ENCODE data around the gene NGEF.
"Not testable (repeated sequence)": the region's sequence is repeated elsewhere in the genome, so short reads cannot be mapped to it uniquely, and the experiment has no call there.

NGEF gene, protein sequence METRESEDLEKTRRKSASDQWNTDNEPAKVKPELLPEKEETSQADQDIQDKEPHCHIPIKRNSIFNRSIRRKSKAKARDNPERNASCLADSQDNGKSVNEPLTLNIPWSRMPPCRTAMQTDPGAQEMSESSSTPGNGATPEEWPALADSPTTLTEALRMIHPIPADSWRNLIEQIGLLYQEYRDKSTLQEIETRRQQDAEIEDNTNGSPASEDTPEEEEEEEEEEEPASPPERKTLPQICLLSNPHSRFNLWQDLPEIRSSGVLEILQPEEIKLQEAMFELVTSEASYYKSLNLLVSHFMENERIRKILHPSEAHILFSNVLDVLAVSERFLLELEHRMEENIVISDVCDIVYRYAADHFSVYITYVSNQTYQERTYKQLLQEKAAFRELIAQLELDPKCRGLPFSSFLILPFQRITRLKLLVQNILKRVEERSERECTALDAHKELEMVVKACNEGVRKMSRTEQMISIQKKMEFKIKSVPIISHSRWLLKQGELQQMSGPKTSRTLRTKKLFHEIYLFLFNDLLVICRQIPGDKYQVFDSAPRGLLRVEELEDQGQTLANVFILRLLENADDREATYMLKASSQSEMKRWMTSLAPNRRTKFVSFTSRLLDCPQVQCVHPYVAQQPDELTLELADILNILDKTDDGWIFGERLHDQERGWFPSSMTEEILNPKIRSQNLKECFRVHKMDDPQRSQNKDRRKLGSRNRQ

DNA sequence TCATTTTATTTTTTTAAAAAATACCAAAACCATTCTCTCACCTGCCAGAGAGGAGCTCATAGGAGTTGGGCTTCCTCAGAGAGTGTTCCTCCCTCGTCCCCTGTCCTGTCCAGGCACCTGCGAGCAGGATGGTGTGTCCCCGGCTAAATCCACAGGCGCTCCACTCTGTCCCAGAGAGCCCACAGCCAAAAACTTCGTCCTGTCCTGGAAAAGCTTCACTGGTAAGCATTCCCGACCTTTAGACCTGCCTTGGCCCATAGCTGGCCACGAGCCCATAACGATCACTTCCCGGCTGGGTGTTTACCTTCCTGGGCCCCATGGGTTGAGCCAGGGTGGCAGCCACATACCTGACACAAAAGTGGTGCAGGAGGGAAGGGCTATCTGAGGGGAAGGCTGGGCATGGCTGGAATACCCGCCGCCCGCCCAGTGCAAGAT is at the start of gene NGEF:
Gene NGEF, minus strand, starts transcription at position 230 of the 435 bp plus-strand sequence. CDS start 38,366 bp downstream, outside the sequence.
- no peak for DNase-seq (ENCODE audit: low read depth, low spot score)
- no peak within 1 kb of the TSS for H3K27ac ChIP-seq

- no peak overlapping the region for H3K27ac ChIP-seq
- no peak for DNase-seq (ENCODE audit: low read depth, low spot score)
Observed at GRCh38 chr2:233062451-233062850, 49.4 kb upstream of the NGEF start.

- no peak overlapping the region for H3K27ac ChIP-seq
- DNase-seq (ENCODE audit: low read depth, low spot score): no peak
Observed at GRCh38 chr2:233061591-233062450, 48.8 kb upstream of the NGEF start.

DNA sequence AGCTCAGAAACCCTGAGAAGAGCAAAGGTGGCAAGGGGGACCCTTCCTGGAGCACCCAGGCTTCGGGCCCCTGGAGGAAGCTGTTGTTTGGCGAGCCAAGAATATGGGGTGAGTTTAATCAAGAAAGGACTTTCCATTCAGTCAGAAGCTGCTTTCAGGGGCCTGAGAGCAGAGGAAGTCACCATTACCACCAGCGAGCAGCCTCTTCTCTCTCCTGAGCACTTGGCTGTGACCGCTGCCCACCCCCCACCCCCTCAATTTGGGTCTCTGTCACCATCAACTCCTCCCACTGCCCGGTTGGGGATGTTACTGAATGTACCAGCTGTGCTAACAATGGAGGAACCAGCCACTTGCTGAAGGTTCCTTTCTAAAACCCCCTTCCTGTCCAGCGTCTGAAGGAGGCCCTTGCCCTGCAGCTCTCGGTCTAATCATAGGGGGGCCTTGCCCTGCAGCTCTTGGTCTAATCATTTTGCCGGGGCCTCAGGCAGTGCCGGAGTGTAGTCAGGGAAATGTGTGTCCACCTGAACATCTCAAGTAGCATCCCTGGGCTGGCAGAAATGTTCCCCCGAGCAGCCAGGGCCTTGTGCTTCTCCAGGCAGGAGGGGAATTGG is 48.0 kb upstream of the NGEF start:
- DNase-seq (ENCODE audit: low read depth, low spot score): no peak
- no peak overlapping the region for H3K27ac ChIP-seq

DNA sequence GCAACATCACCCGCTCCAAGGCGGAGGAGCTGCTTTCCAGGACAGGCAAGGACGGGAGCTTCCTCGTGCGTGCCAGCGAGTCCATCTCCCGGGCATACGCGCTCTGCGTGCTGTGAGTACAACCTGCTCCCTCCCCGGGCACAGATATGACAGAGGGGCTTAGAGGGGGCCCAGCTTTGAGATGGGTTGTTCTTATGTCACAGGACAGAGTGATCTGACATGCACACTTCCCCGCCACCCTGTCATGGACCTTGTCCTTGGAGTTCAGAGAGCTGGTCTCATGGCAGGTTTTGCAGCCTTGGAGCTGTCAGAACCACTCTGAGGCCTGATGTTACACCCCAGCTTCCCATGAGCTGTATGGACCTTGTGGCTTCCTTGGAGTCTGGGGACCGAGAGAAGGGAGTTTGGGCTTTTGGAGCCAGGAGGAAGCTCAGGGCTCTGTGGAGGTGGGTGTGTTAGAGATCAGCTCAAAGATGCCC is 47.5 kb upstream of the NGEF start:
- DNase-seq (ENCODE audit: low read depth, low spot score): no peak
- H3K27ac ChIP-seq: no peak overlapping the region

GRCh38 chr2:233059797-233060500 is 46.9 kb upstream of the NGEF start, which contains the start of gene INPP5D:
INPP5D (plus strand) TSS chr2:233060342; CDS start chr2:233060479, 137 bp downstream.
- DNase-seq (ENCODE audit: low read depth, low spot score): no peak
- no peak within 1 kb of the TSS for H3K27ac ChIP-seq

GRCh38 chr2:233059547-233059796 is 46.4 kb upstream of the NGEF start:
- no peak overlapping the region for H3K27ac ChIP-seq
- DNase-seq (ENCODE audit: low read depth, low spot score): no peak

DNA sequence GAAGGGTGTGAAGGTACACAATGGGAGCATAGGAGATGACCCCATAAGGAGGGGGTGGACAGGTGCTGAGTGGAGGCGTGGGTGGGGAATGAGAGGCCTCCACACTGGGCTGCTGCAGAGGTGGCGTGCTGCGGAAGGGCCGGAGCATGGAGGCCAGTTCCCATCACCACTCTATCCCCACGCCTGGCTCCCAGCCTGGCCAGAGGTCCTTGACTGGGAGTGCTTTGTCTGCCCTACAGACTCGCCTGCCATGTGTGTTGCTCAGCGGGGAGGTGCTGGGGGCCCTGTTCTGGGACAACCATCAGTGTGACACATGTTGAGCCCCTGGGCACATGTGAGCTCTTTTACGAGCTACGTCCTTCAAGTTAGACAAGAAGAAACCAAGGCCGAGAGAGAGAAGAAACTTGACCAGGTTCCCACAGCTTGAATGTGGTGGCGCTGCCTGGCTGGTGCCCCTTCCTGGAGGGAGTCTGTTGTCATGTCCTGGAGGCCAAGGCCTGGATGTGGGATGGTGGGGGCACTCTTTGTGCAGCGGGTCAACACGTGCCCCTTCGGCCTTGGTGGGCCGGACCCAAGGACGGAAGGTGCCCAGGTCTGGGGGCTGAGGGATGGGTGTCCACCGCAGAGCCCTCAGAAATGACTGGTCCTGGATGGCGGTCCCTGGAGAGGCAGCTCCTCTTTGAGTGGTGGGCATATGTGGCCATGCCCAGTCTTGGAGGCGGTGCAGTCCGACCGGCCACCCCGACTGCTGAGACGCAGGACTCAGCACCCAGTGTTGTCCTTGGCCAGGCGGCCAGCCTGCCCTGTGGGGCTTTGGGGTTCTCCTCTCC is 45.9 kb upstream of the NGEF start:
- DNase-seq (ENCODE audit: low read depth, low spot score): no peak
- no peak overlapping the region for H3K27ac ChIP-seq

DNA sequence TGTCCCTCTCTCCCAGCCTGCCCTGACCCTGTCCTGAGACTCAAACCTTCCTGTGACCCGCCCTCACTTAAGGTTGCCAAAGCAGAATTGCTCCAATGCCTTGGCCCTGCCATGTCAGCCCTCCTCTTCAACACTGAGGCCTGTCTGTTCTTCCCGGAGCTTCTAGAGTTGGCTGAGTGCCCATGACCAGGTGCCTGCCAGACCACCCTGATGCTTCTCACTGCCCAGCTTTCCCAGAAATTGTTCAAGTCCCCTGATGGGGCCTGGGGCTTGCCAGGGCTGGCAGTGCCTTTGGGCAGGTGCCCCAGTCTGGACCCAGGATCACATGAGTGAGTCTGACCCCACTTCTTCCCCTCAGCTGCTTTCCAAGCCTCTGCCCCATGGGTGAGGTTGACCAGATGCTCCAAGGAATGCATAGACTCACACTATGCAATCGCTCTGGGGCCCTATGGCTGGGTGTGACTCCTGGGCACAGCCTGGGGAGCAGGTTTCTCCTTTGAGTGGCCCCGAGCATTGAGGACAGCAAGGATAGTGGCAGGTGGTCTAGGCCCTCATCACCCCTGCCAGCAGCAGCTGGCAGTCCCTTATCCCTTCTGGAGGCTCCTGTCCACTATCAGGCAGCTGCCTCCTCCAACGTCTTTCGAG is 44.0 kb upstream of the NGEF start:
- no peak overlapping the region for H3K27ac ChIP-seq
- DNase-seq (ENCODE audit: low read depth, low spot score): no peak

DNA sequence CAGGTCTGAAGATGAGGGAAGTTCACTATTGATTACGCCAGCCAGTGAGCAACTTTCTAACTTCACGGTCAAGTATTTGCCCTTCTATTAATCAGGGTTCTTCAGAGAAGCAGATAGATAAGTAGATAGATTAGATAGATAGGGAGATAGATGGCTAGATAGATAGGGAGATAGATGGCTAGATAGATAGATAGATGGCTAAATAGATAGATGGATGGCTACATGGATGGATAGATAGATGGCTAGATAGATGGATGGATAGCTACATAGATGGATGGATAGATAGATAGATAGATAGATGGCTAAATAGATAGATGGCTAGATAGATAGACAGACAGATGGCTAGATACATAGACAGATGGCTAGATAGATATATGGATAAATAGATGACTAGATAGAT is 42.3 kb upstream of the NGEF start:
- DNase-seq (ENCODE audit: low read depth, low spot score): no peak
- no peak overlapping the region for H3K27ac ChIP-seq

DNA sequence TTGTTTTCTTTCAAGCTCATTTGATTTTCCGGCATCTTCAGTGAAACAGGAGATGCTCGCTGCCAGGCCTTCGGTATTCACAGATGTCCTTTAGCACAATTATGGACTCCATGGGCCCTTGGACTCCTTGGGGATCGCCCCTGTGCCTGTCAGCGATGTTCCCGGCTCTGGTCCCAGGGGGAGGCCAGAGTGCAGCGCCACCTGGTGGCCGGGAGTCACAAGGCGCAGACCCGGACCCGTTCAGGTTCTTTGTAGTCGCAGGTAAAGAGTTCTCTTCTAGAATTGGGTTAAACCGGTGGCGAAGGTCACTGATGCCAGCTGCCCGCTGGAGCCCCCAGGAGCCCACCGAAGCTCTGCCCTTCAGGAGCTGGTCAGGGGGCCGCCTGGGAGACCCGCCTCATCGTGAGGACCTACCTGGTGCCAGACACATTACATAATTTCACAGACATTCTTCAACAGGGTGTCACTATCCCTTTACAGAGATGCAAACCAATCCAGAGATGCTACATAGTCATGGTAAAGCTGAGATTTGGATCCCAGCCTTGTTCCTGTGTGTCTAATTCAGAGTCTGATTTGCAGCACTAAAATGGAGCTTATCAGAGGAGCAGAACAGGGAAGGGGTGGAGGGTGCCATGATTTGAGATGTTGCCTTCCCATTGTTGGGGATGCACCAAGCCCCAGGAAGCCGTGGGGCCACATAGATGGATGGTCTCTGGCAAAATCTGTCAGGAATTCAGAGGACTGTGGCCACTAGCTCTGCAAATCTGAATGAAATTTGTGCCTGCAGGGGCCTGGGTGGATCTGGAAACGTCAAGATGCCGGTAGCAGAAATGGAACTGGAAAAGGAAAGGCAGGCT is 41.1 kb upstream of the NGEF start:
- no peak overlapping the region for H3K27ac ChIP-seq
- no peak for DNase-seq (ENCODE audit: low read depth, low spot score)

GRCh38 chr2:233052517-233052916 is 39.5 kb upstream of the NGEF start:
- H3K27ac ChIP-seq; DNase-seq (ENCODE audit: low read depth, low spot score): not testable (repeated sequence)

- DNase-seq (ENCODE audit: low read depth, low spot score): no peak
- H3K27ac ChIP-seq: no peak overlapping the region
Observed at GRCh38 chr2:233051241-233052149, 38.4 kb upstream of the NGEF start.

DNA sequence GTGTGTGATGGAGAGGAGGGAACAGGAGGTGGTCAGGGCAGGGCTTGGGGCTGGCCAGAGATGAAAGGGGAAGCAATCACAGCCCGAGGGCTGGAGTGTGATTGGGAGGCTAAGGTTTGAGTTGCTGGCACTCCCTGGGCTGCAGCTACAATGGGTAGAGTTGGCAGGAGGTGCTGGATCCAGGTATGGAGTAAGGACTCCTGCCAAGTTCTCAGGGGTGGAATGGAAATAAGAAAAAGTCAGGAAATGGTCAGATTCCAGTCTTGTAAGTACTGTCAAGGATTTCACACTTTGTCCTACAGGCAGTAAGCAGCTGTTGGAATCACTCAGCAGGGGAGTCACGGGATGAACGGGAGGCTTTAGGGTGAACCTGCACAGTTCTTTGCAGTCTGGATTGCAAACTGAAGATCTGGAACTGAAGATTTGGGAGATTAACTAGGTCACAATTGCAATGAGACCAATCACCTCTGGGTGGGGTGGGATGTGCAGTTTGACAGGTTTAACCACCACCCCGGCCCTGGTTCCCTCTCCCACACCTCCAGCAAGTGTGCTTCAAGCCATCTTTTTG is 36.2 kb upstream of the NGEF start:
- H3K27ac ChIP-seq: no peak overlapping the region

DNA sequence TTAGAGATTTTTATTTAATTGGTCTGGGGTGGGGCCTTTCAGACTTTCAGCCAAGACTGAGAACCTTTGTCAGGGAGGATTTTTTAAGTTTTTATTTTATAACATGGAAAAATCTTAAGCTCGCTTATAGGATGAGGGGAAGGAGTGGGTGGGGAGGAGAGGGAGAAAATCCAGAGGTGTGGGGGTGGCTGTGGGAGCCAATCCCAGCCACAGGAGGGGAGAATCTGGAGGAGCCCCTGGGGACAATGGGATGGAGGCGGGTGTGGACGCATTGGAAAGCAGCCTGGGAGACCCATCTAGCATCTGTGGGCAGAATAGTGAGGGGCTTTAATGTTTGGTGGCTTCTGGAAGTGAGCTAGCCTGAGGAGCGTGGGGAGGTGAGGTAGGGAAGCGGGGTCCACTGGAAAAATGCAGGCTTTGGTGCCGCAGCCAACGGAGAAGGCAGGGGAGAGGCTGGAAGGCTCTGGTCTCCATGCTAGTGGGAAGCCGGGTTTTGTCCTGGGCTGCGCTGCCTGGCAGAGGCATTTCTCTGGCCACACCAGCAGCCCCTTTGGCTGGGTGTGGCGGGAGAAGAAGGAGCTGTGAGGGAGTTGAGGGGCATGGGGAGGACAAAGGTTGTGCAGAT is 35.6 kb upstream of the NGEF start:
- DNase-seq (ENCODE audit: low read depth, low spot score): no peak
- no peak overlapping the region for H3K27ac ChIP-seq

More for the DNA sequence above, 36.2 kb upstream of the NGEF start:
- DNase-seq (ENCODE audit: low read depth, low spot score): no peak

GRCh38 chr2:233047667-233048066 is 34.6 kb upstream of the NGEF start:
- DNase-seq (ENCODE audit: low read depth, low spot score): no peak
- no peak overlapping the region for H3K27ac ChIP-seq
